Keratinocyte (primary cell): ENCODE results near the gene RNFT1. TPM values are rescaled to one million over a fixed set of nuclear protein-coding genes. Genes with fewer than 3 reads are reported as not detected.
A peak's percentile ranks its signal among the peaks of the same experiment; 100 is the strongest.

ENCODE experiments used
- DNase-seq: peaks from one replicate; pipeline ENCODE4 v3.0.0-alpha.2; 2011; ENCODE audit warnings: low read depth, missing footprints, low spot score
- FAIRE-seq: peaks from 2 replicates; lab custom pipeline; 2011; peaks lifted over from hg19 to GRCh38; lab: Jason Lieb, UNC
- H2AFZ ChIP-seq: 2 replicates; pipeline ENCODE4 v1.6.0; 2012; ENCODE audit warnings: low read length, control low read depth, inconsistent platforms; ENCODE audit not compliant: control insufficient read depth
- H3K27ac ChIP-seq: 2 replicates; pipeline ENCODE4 v1.5.1; 2011; ENCODE audit warnings: low read length; ENCODE audit not compliant: control insufficient read depth, insufficient read depth
- H3K27me3 ChIP-seq: 3 replicates; pipeline ENCODE4 v1.6.0; 2011; ENCODE audit warnings: low read length; ENCODE audit not compliant: control insufficient read depth, insufficient read depth; ENCODE audit errors: extremely low read depth
- H3K36me3 ChIP-seq, 2 experiments: 2 replicates in 1 of 2; 3 replicates in 1 of 2; pipeline ENCODE4 v1.5.1; 2011; ENCODE audit warnings: low read length in 2 of 2, mild to moderate bottlenecking in 1 of 2; ENCODE audit not compliant: control insufficient read depth in 2 of 2, insufficient read depth in 2 of 2; ENCODE audit errors: extremely low read depth in 1 of 2
- H3K4me1 ChIP-seq: 3 replicates; pipeline ENCODE4 v1.5.1; 2011; ENCODE audit warnings: low read length; ENCODE audit not compliant: control insufficient read depth, insufficient read depth; ENCODE audit errors: extremely low read depth
- H3K4me2 ChIP-seq: 3 replicates; pipeline ENCODE4 v1.6.0; 2011; ENCODE audit warnings: low read depth, low read length; ENCODE audit not compliant: control insufficient read depth, insufficient read depth; ENCODE audit errors: extremely low read depth
- H3K4me3 ChIP-seq, 3 experiments: fragments of 200-600 bp in 1 of 3; sonication (generic) in 1 of 3; 2 replicates in 2 of 3; 3 replicates in 1 of 3; pipeline ENCODE4 v1.5.1; 2011 to 2016; ENCODE audit warnings: low read length in 3 of 3, mild to moderate bottlenecking in 3 of 3, control low read depth in 2 of 3, inconsistent platforms in 1 of 3, low read depth in 1 of 3, mixed read lengths in 1 of 3, mixed run types in 1 of 3, moderate library complexity in 1 of 3; ENCODE audit not compliant: control insufficient read depth in 2 of 3, insufficient read depth in 2 of 3; ENCODE audit errors: extremely low read depth in 1 of 3
- H3K79me2 ChIP-seq: 2 replicates; pipeline ENCODE4 v1.6.0; 2012; ENCODE audit warnings: low read length; ENCODE audit not compliant: control insufficient read depth, insufficient read depth
- H3K9ac ChIP-seq: 3 replicates; pipeline ENCODE4 v1.6.0; 2011; ENCODE audit warnings: low read length; ENCODE audit not compliant: control insufficient read depth, insufficient read depth; ENCODE audit errors: extremely low read depth
- H3K9me1 ChIP-seq: 3 replicates; pipeline ENCODE4 v1.6.0; 2011; ENCODE audit warnings: low read length; ENCODE audit not compliant: control insufficient read depth, insufficient read depth; ENCODE audit errors: extremely low read depth
- H3K9me3 ChIP-seq: 2 replicates; pipeline ENCODE4 v1.5.1; 2012; ENCODE audit warnings: low read depth, low read length; ENCODE audit not compliant: control insufficient read depth
- H4K20me1 ChIP-seq: 3 replicates; pipeline ENCODE4 v1.6.0; 2011; ENCODE audit warnings: low read length; ENCODE audit not compliant: control insufficient read depth, insufficient read depth; ENCODE audit errors: extremely low read depth
- CTCF ChIP-seq, 3 experiments: IDR thresholded peaks in 1 of 3; conservative IDR thresholded peaks in 1 of 3; optimal IDR thresholded peaks in 1 of 3; 2 replicates in 2 of 3; 3 replicates in 1 of 3; pipeline versions ENCODE3 to v1.5.1; 2011; ENCODE audit warnings: low read length in 3 of 3, mild to moderate bottlenecking in 3 of 3, moderate library complexity in 2 of 3, control low read depth in 1 of 3, inconsistent platforms in 1 of 3; ENCODE audit not compliant: insufficient read depth in 2 of 3; ENCODE audit errors: extremely low read depth in 1 of 3
- EZH2 ChIP-seq: IDR thresholded peaks from one replicate; pipeline ENCODE4 v1.6.1; 2012; ENCODE audit warnings: inconsistent platforms, mild to moderate bottlenecking, low read length, moderate library complexity
- dilution Hi-C: fragments of 300-500 bp; cut with MboI; formaldehyde crosslinking; loops from one replicate; pipeline ENCODE4 v1.7.0; 2020; ENCODE audit warnings: low sequenced_read_pairs; ENCODE audit not compliant: extremely low pct_ligation_motif_present
- polyA plus RNA-seq, 5 experiments: library from polyadenylated mRNA; depleted of rRNA in 3 of 5; stranded (reverse) in 3 of 5; stranded (forward) in 1 of 5; unstranded in 1 of 5; fragments of >200 nt; gene quantifications; 1 replicate in 1 of 5; 2 replicates in 3 of 5; 3 replicates in 1 of 5; pipeline versions ENCODE4 v1.2.1 to v1.2.3, GENCODE V29; 2011 to 2012; ENCODE audit warnings: missing spikeins in 2 of 5, low read depth in 1 of 5, low replicate concordance in 1 of 5

The RNFT1 gene
- polyA plus RNA-seq, 1 donor (not counting 4 experiments of a cell fraction or from before 2014, with no cell fraction given) = 12.0 TPM

GRCh38 chr17:59914274-59914854 lies 50.2 kb downstream of the RNFT1 start:
- Histone ChIP-seq H3K36me3 (peaks cover 12 to 15% of the 10 kb centered on the region in 2 experiments), H3K9me1 (no peaks in the 10 kb centered on the region), H2AFZ (no peak overlapping the region), H3K27me3 (no peaks in the 10 kb centered on the region), H3K4me1 (no peaks in the 10 kb centered on the region), H3K9me3 (no peaks in the 10 kb centered on the region), H4K20me1 (no peaks in the 10 kb centered on the region), H3K4me2 (no peak overlapping the region), H3K4me3 (no peak overlapping the region), H3K27ac (no peak overlapping the region), H3K9ac (no peak overlapping the region), H3K79me2 (no peaks in the 10 kb centered on the region)
- dilution Hi-C loops = no loop called here
- no peak for DNase-seq
- TF ChIP-seq EZH2 (no peak), CTCF (optimal IDR thresholded peaks at IDR 0.05 in 1 of 3, IDR thresholded peaks at IDR 0.05 in 1 of 3, conservative IDR thresholded peaks at IDR 0.05 in 1 of 3; ENCODE audit: extremely low read depth in 1 of 3, insufficient read depth in 2 of 3, low read length in 3 of 3) (peak in 2 of 3 experiments; percentile 29 to 34)
- FAIRE-seq = no peak

GRCh38 chr17:59907467-59907866 lies 57.1 kb downstream of the RNFT1 start:
- no peaks in the 10 kb centered on the region for H4K20me1 ChIP-seq

More at GRCh38 chr17:59907467-59907866, 57.1 kb downstream of the RNFT1 start:
- H3K27me3 ChIP-seq = no peaks in the 10 kb centered on the region
- no peaks in the 10 kb centered on the region for H3K9me1 ChIP-seq
- H3K79me2 ChIP-seq = peaks cover 48% of the 10 kb centered on the region
- no peaks in the 10 kb centered on the region for H3K4me1 ChIP-seq
- no peaks in the 10 kb centered on the region for H3K9me3 ChIP-seq
- H3K9ac ChIP-seq = no peak overlapping the region
- dilution Hi-C loops = no loop called here
- no peak for TF ChIP-seq EZH2
- no peak for TF ChIP-seq CTCF (optimal IDR thresholded peaks at IDR 0.05 in 1 of 3, IDR thresholded peaks at IDR 0.05 in 1 of 3, conservative IDR thresholded peaks at IDR 0.05 in 1 of 3; ENCODE audit: extremely low read depth in 1 of 3, insufficient read depth in 2 of 3, low read length in 3 of 3)
- H3K36me3 ChIP-seq = peaks cover 0 to 7% of the 10 kb centered on the region in 2 experiments
- no peak overlapping the region for H3K4me2 ChIP-seq
- H3K27ac ChIP-seq = no peak overlapping the region
- H3K4me3 ChIP-seq = no peak overlapping the region
- no peak overlapping the region for H2AFZ ChIP-seq
- FAIRE-seq (no peak), DNase-seq (no peak)
